IMR-90 (cell line): Measurements from ENCODE around the gene WNK3. TPM values are rescaled to one million over a fixed set of nuclear protein-coding genes. Genes with fewer than 3 reads are reported as not detected.

Experiments
- ATAC-seq: fragments of 200-7000 bp; cut with Tn5 transposase; 2 replicates; pipeline ENCODE4 v1.9.1; 2020; ENCODE audit warnings: low read depth, mild to moderate bottlenecking, moderate library complexity
- BruUV-seq: library from RNA; stranded (reverse); fragments of 400-500 nt; replicated peaks from 2 replicates; lab custom pipeline; 2021; lab: Mats Ljungman, UMichigan
- CTCF ChIA-PET: fragments of 300-600 bp; formaldehyde crosslinking; extraction: SDS; loops from one replicate; lab custom pipeline; 2021; ENCODE audit warnings: antibody characterized with exemption; lab: Yijun Ruan, JAX
- POLR2A ChIA-PET: fragments of 300-600 bp; sonication (Branson Sonifier 250); formaldehyde crosslinking; loops from one replicate; lab custom pipeline; 2022; ENCODE audit warnings: antibody characterized with exemption; ENCODE audit not compliant: unreplicated experiment; lab: Charles Lee
- DNase-seq: peaks from one replicate; pipeline ENCODE4 v3.0.0; 2013
- H2AFZ ChIP-seq: replicated peaks from 2 replicates; pipeline ENCODE3; 2013; ENCODE audit warnings: low read length, mild to moderate bottlenecking; ENCODE audit not compliant: poor library complexity
- H2AK5ac ChIP-seq: 2 replicates; pipeline ENCODE4 v1.6.1; 2013; ENCODE audit warnings: low read depth, low read length, inconsistent platforms
- H2AK9ac ChIP-seq: replicated peaks from 2 replicates; pipeline ENCODE3; 2013; ENCODE audit warnings: mild to moderate bottlenecking, low read depth, low read length, moderate library complexity; ENCODE audit not compliant: poor library complexity
- H2BK120ac ChIP-seq: 2 replicates; pipeline ENCODE4 v1.6.1; 2013; ENCODE audit warnings: low read depth, low read length, inconsistent platforms
- H2BK15ac ChIP-seq: 3 replicates; pipeline ENCODE4 v1.6.1; 2013; ENCODE audit warnings: low read depth, low read length, inconsistent platforms
- H2BK20ac ChIP-seq: 2 replicates; pipeline ENCODE4 v1.6.1; 2013; ENCODE audit warnings: low read depth, mild to moderate bottlenecking, inconsistent platforms, low read length, moderate library complexity
- H2BK5ac ChIP-seq: 2 replicates; pipeline ENCODE4 v1.6.1; 2013; ENCODE audit warnings: mild to moderate bottlenecking, low read depth, low read length, inconsistent platforms; ENCODE audit not compliant: poor library complexity, severe bottlenecking
- H3K14ac ChIP-seq: replicated peaks from 2 replicates; pipeline ENCODE4 v1.6.1; 2013; ENCODE audit warnings: low read depth, low read length, inconsistent platforms
- H3K18ac ChIP-seq: 2 replicates; pipeline ENCODE4 v1.6.1; 2013; ENCODE audit warnings: low read depth, low read length, control low read depth
- H3K23ac ChIP-seq: 2 replicates; pipeline ENCODE4 v1.6.1; 2013; ENCODE audit warnings: low read depth, low read length, inconsistent platforms
- H3K27ac ChIP-seq: 2 replicates; pipeline ENCODE4 v1.5.1; 2013; ENCODE audit warnings: mild to moderate bottlenecking, control low read depth, low read length; ENCODE audit not compliant: insufficient read depth
- H3K27me3 ChIP-seq: 2 replicates; pipeline ENCODE4 v1.6.1; 2013; ENCODE audit warnings: low read length; ENCODE audit not compliant: control insufficient read depth, insufficient read depth
- H3K36me3 ChIP-seq: 2 replicates; pipeline ENCODE4 v1.6.1; 2013; ENCODE audit warnings: low read length, mixed read lengths; ENCODE audit not compliant: control insufficient read depth, insufficient read depth
- H3K4ac ChIP-seq: 2 replicates; pipeline ENCODE4 v1.6.1; 2013; ENCODE audit warnings: low read depth, low read length, inconsistent platforms
- H3K4me1 ChIP-seq: 2 replicates; pipeline ENCODE4 v1.6.1; 2013; ENCODE audit warnings: low read length, mixed read lengths; ENCODE audit not compliant: control insufficient read depth, insufficient read depth
- H3K4me2 ChIP-seq: 2 replicates; pipeline ENCODE4 v1.6.1; 2013; ENCODE audit warnings: low read depth, mild to moderate bottlenecking, control low read depth, low read length, moderate library complexity
- H3K4me3 ChIP-seq: 2 replicates; pipeline ENCODE4 v1.5.1; 2013; ENCODE audit warnings: low read depth, mild to moderate bottlenecking, control low read depth, low read length, moderate library complexity; ENCODE audit not compliant: insufficient read depth
- H3K56ac ChIP-seq: 2 replicates; pipeline ENCODE4 v1.6.1; 2013; ENCODE audit warnings: low read length, inconsistent platforms; ENCODE audit not compliant: insufficient read depth; ENCODE audit errors: extremely low read depth
- H3K79me1 ChIP-seq, 2 experiments: 2 replicates each; pipeline ENCODE4 v1.6.1; 2013; ENCODE audit warnings: low read length in 2 of 2, inconsistent platforms in 1 of 2, low read depth in 1 of 2
- H3K9ac ChIP-seq: 2 replicates; pipeline ENCODE4 v1.6.1; 2013; ENCODE audit warnings: low read depth, low read length, control low read depth
- H3K9me1 ChIP-seq: 2 replicates; pipeline ENCODE4 v1.6.1; 2013; ENCODE audit warnings: low read length, inconsistent platforms; ENCODE audit not compliant: insufficient read depth
- H3K9me3 ChIP-seq: 2 replicates; pipeline ENCODE4 v1.6.1; 2013; ENCODE audit warnings: low read length; ENCODE audit not compliant: control insufficient read depth, insufficient read depth
- H4K20me1 ChIP-seq: 2 replicates; pipeline ENCODE4 v1.6.1; 2013; ENCODE audit warnings: low read length, inconsistent platforms; ENCODE audit not compliant: insufficient read depth
- H4K5ac ChIP-seq: 2 replicates; pipeline ENCODE4 v1.6.1; 2013; ENCODE audit warnings: mild to moderate bottlenecking, low read depth, low read length, control low read depth
- H4K8ac ChIP-seq, 2 experiments: 2 replicates each; pipeline ENCODE4 v1.6.1; 2013; ENCODE audit warnings: low read depth in 2 of 2, low read length in 2 of 2, control low read depth in 1 of 2, inconsistent platforms in 1 of 2
- H4K91ac ChIP-seq: 2 replicates; pipeline ENCODE4 v1.6.1; 2013; ENCODE audit warnings: low read depth, low read length, inconsistent platforms; ENCODE audit not compliant: insufficient read depth
- CEBPB ChIP-seq: IDR thresholded peaks from 2 replicates; pipeline ENCODE4 v1.6.1; 2012; ENCODE audit warnings: low read depth, low read length, improper control_type of control experiment
- CHD1 ChIP-seq: IDR thresholded peaks from 2 replicates; pipeline ENCODE4 v1.6.1; 2012; ENCODE audit warnings: low read depth, low read length, improper control_type of control experiment
- ELK1 ChIP-seq: fragments of 150-350 bp; IDR thresholded peaks from 2 replicates; pipeline ENCODE4 v1.6.1; 2016; ENCODE audit warnings: low read depth, mild to moderate bottlenecking, low read length, moderate library complexity, borderline replicate concordance
- MAZ ChIP-seq: IDR thresholded peaks from 2 replicates; pipeline ENCODE4 v1.6.1; 2012; ENCODE audit warnings: low read depth, mild to moderate bottlenecking, low read length, improper control_type of control experiment, moderate library complexity, borderline replicate concordance
- NFE2L2 ChIP-seq: fragments of 150-350 bp; IDR thresholded peaks from 2 replicates; pipeline ENCODE4 v1.6.1; 2016; ENCODE audit warnings: low read depth, mild to moderate bottlenecking, low read length
- POLR2A ChIP-seq: IDR thresholded peaks from 2 replicates; pipeline ENCODE4 v1.6.1; 2012; ENCODE audit warnings: mild to moderate bottlenecking, low read depth, low read length
- WGBS, 2 experiments: methylation state at CpG; one replicate each; pipeline versions ENCODE4 v1.1.5 to v1.1.7; 2013; ENCODE audit warnings: missing lambda C conversion rate in 2 of 2; ENCODE audit not compliant: insufficient read length in 1 of 2; ENCODE audit errors: extremely low coverage in 2 of 2; 5-methylcytosine and 5-hydroxymethylcytosine counted together
- dilution Hi-C: fragments of 300-500 bp; cut with HindIII; formaldehyde crosslinking; loops from one replicate; pipeline ENCODE4 v1.14.3; 2018; ENCODE audit warnings: low sequenced_read_pairs; ENCODE audit not compliant: unreplicated experiment
- in situ Hi-C: fragments of 300-500 bp; cut with MboI; formaldehyde crosslinking; loops from 3 replicates; pipeline ENCODE4 v1.14.3; 2019; ENCODE audit warnings: low sequenced_read_pairs, inconsistent platforms, mixed read lengths
- intact Hi-C: fragments of 100-400 bp; cut with micrococcal nuclease; formaldehyde crosslinking; loops from 2 replicates; pipeline ENCODE4 v1.10.0; 2022
- polyA plus RNA-seq, 3 experiments: library from polyadenylated mRNA; depleted of rRNA; stranded (reverse); fragments of >200 nt; gene quantifications; 2 replicates each; pipeline ENCODE4 v1.2.3, GENCODE V29; 2012; ENCODE audit warnings: low replicate concordance in 1 of 3
- total RNA-seq: library from RNA; depleted of rRNA; stranded (reverse); fragments of >200 nt; gene quantifications from 2 replicates; pipeline ENCODE4 v1.2.3, GENCODE V29; 2012

The WNK3 gene
- total and polyA plus RNA-seq, 2 of the 4 experiments (the other 2 are of a cell fraction) = 0.15 to 1.4 TPM

- CTCF ChIA-PET = no interaction called here
- DNase-seq = no peak
These were observed 164.6 kb downstream of the WNK3 start for GRCh38 chrX:54193085-54193821.

More at GRCh38 chrX:54193085-54193821, 164.6 kb downstream of the WNK3 start:
- no peak overlapping the region for H3K4me2 ChIP-seq
- H2AK5ac ChIP-seq = no peak overlapping the region
- H3K4me3 ChIP-seq = no peak overlapping the region
- H3K27ac ChIP-seq = no peak overlapping the region
- H3K9me1 ChIP-seq = 0 out of 2 replicates have a peak, but pooled peaks cover 2% of the 10 kb centered on the region
- H2BK20ac ChIP-seq = no peak overlapping the region
- H2BK15ac ChIP-seq = no peak overlapping the region
- H3K27me3 ChIP-seq = no peaks in the 10 kb centered on the region; the same call in 1 of the 2 replicates
- POLR2A ChIA-PET = no interaction called here
- BruUV-seq = no TSS peak
- no peak overlapping the region for H3K4ac ChIP-seq
- H2BK120ac ChIP-seq = no peak overlapping the region
- no peak overlapping the region for H3K14ac ChIP-seq
- no peak overlapping the region for H3K56ac ChIP-seq
- H3K36me3 ChIP-seq = no peaks in the 10 kb centered on the region
- no peak overlapping the region for H2BK5ac ChIP-seq
- H4K20me1 ChIP-seq = no peaks in the 10 kb centered on the region
- no peak for ATAC-seq
- H4K91ac ChIP-seq = no peak overlapping the region
- no peaks in the 10 kb centered on the region for H3K79me1 ChIP-seq
- no peaks in the 10 kb centered on the region for H3K4me1 ChIP-seq
- H3K23ac ChIP-seq = no peak overlapping the region
- H4K5ac ChIP-seq = no peak overlapping the region
- H2AFZ ChIP-seq = no peak overlapping the region
- in situ Hi-C loops (no loop called here), dilution Hi-C loops (no loop called here), intact Hi-C loops (no loop called here)
- H3K9ac ChIP-seq = no peak overlapping the region
- H3K18ac ChIP-seq = no peak overlapping the region
- no peak overlapping the region for H4K8ac ChIP-seq
- no peak overlapping the region for H2AK9ac ChIP-seq
- TF ChIP-seq ELK1 (no peak), MAZ (no peak), CEBPB (no peak), POLR2A (no peak), CHD1 (no peak), NFE2L2 (no peak)
- no CpG with 5 or more reads among the region's 4 CpGs for WGBS, 2 experiments
- no peaks in the 10 kb centered on the region for H3K9me3 ChIP-seq
